Ascending aorta (tissue), 2 donors: ENCODE results near the gene TBCA. TPM values are rescaled to one million over a fixed set of nuclear protein-coding genes. Genes with fewer than 3 reads are reported as not detected.

Source experiments
- DNase-seq, 2 donors: peaks; one replicate each; pipeline ENCODE4 v3.0.0-alpha.2; 2019; ENCODE audit warnings: low spot score in 2 of 2
- H3K27ac ChIP-seq, 2 donors: fragments of 200-600 bp; sonication (generic); one replicate each; pipeline ENCODE4 v1.5.1; 2016 to 2017; ENCODE audit warnings: mild to moderate bottlenecking in 1 of 2
- H3K27me3 ChIP-seq: fragments of 200-600 bp; sonication (generic); one replicate; pipeline ENCODE4 v1.5.1; 2017
- H3K36me3 ChIP-seq, 2 donors: fragments of 200-600 bp; sonication (generic); one replicate each; pipeline ENCODE4 v1.5.1; 2016
- H3K4me1 ChIP-seq, 2 donors: fragments of 200-600 bp; sonication (generic); one replicate each; pipeline ENCODE4 v1.5.1; 2016 to 2017; ENCODE audit warnings: mild to moderate bottlenecking in 1 of 2
- H3K4me3 ChIP-seq, 2 donors: fragments of 200-600 bp; sonication (generic); one replicate each; pipeline ENCODE4 v1.5.1; 2016 to 2017; ENCODE audit warnings: mild to moderate bottlenecking in 1 of 2
- H3K9me3 ChIP-seq, 2 donors: fragments of 200-600 bp; sonication (generic); one replicate each; pipeline ENCODE4 v1.5.1; 2016
- CTCF ChIP-seq, 3 experiments: fragments of 200-600 bp in 2 of 3; fragments of 450-650 bp in 1 of 3; sonication (generic) in 2 of 3; IDR thresholded peaks; one replicate each; pipeline ENCODE4 v1.5.1; 2016 to 2019; ENCODE audit warnings: antibody characterized with exemption in 3 of 3, mild to moderate bottlenecking in 1 of 3, moderate library complexity in 1 of 3
- intact Hi-C: fragments of 100-400 bp; cut with DNase I; formaldehyde crosslinking; loops from one replicate; pipeline ENCODE4 v1.15.1; 2023
- total RNA-seq: library from RNA; depleted of rRNA; stranded (reverse); fragments of >200 nt; gene quantifications from one replicate; pipeline ENCODE4 v1.1.0, GENCODE V29; 2016

TBCA gene
- total RNA-seq, 1 donor from 2014 or later = 27.4 TPM

GRCh38 chr5:77658662-77659061 lies 117.5 kb downstream of the TBCA start:
- H3K4me3 ChIP-seq = no peak overlapping the region

GRCh38 chr5:77651343-77651742 lies 124.8 kb downstream of the TBCA start:
- TF ChIP-seq CTCF (IDR thresholded peaks at IDR 0.05) = no peak

More at GRCh38 chr5:77658662-77659061, 117.5 kb downstream of the TBCA start:
- Histone ChIP-seq H3K4me1 (no peaks in the 10 kb centered on the region), H3K9me3 (no peaks in the 10 kb centered on the region), H3K27me3 (no peaks in the 10 kb centered on the region), H3K27ac (no peak overlapping the region), H3K36me3 (no peaks in the 10 kb centered on the region)
- DNase-seq = no peak
- no peak for TF ChIP-seq CTCF (IDR thresholded peaks at IDR 0.05)
- intact Hi-C loops = no loop called here

DNA sequence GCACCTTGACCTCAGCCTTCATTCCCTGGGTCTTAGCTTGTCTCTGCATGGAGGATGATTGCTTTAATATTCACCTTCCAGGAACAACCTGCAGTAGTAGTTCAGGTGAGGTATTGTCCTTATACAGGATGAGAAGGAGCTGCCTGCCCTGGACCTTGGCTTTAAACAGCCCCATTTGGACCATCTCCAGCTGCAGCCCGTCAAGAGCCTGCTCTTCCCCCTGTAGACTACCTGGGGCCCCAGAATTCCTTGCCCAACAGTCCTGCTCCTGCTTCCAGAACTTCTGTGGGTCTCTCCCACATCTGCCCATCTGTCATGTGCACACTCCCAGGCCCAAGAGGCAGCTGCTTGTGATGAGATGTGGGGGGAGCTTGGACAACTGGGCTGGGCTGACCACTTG lies 125.5 kb downstream of the TBCA start:
- H3K27me3 ChIP-seq = no peaks in the 10 kb centered on the region
- no peak overlapping the region for H3K27ac ChIP-seq
- H3K4me1 ChIP-seq = peaks cover 0 to 2% of the 10 kb centered on the region in 2 donors
- DNase-seq = no peak
- H3K9me3 ChIP-seq = no peaks in the 10 kb centered on the region
- TF ChIP-seq CTCF (IDR thresholded peaks at IDR 0.05) = no peak
- H3K4me3 ChIP-seq = no peak overlapping the region
- intact Hi-C loops = no loop called here
- H3K36me3 ChIP-seq = no peaks in the 10 kb centered on the region

More at GRCh38 chr5:77651343-77651742, 124.8 kb downstream of the TBCA start:
- Histone ChIP-seq H3K9me3 (no peaks in the 10 kb centered on the region), H3K27ac (no peak overlapping the region), H3K36me3 (no peaks in the 10 kb centered on the region), H3K4me1 (no peaks in the 10 kb centered on the region), H3K27me3 (no peaks in the 10 kb centered on the region), H3K4me3 (no peak overlapping the region)
- DNase-seq = no peak
- intact Hi-C loops = no loop called here

DNA sequence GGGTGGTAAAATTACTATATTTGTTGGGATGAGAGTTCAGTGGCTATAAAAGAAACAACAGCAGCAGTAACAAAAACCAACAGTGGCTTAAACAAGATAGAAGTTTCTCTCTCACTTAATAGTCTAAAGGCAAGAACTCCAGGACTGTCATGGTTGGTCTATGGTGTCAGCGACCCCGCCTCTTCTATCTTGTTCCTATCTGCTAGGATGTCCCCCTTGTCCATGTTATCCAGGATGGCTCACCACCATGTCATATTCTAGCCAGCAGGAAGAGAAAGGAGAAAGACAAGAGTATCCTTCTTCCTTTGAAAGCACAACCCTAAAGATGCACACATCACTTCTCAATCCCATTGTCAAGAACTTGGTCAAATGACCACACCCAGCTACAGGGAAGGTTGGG lies 126.4 kb downstream of the TBCA start:
- no peak for TF ChIP-seq CTCF (IDR thresholded peaks at IDR 0.05)
- Histone ChIP-seq H3K4me3 (no peak overlapping the region), H3K4me1 (peaks cover 0 to 4% of the 10 kb centered on the region in 2 donors), H3K27ac (no peak overlapping the region), H3K9me3 (no peaks in the 10 kb centered on the region), H3K36me3 (no peaks in the 10 kb centered on the region), H3K27me3 (peaks cover 2% of the 10 kb centered on the region)
- DNase-seq = no peak
- intact Hi-C loops = loop anchor here (5.0 to 10.0 kb wide), 2 partner anchors 128 to 355 kb away; partner anchors contain the start of gene TBCA

GRCh38 chr5:77645995-77646639 lies 130.0 kb downstream of the TBCA start:
- H3K36me3 ChIP-seq = no peaks in the 10 kb centered on the region
- no peak for DNase-seq
- peaks cover 0 to 10% of the 10 kb centered on the region in 2 donors for H3K4me1 ChIP-seq
- H3K27ac ChIP-seq = no peak overlapping the region
- peaks cover 29% of the 10 kb centered on the region for H3K27me3 ChIP-seq
- H3K9me3 ChIP-seq = no peaks in the 10 kb centered on the region
- H3K4me3 ChIP-seq = peak overlapping the region in 1 of 2 donors; percentile 43
- no peak for TF ChIP-seq CTCF (IDR thresholded peaks at IDR 0.05)
- intact Hi-C loops = loop anchor here (5.0 to 10.0 kb wide), 2 partner anchors 131 to 359 kb away; partner anchors contain the start of gene TBCA
